BLaER1 treated with 17β-estradiol and CSF1 and Interleukin-3, amounts not matched to agents 10 nM and 100 nM (cell line): ENCODE results near the gene PHACTR3.
A peak's percentile ranks its signal among the peaks of the same experiment; 100 is the strongest.
"Not testable (repeated sequence)": the region's sequence is repeated elsewhere in the genome, so short reads cannot be mapped to it uniquely, and the experiment has no call there.

Experiments used
- H3K27ac ChIP-seq, 11 experiments: shearing (Covaris generic); formaldehyde crosslinking; 2 replicates each; pipeline ENCODE4 v1.8.1; 2022
- H3K27me3 ChIP-seq, 11 experiments: shearing (Covaris generic); formaldehyde crosslinking; 2 replicates each; pipeline ENCODE4 v1.8.1; 2022
- H3K36me3 ChIP-seq, 11 experiments: shearing (Covaris generic); formaldehyde crosslinking; 2 replicates each; pipeline ENCODE4 v1.8.1; 2022
- H3K4me1 ChIP-seq, 10 experiments: shearing (Covaris generic); formaldehyde crosslinking; 2 replicates each; pipeline ENCODE4 v1.8.1; 2022
- H3K4me2 ChIP-seq, 11 experiments: shearing (Covaris generic); formaldehyde crosslinking; 2 replicates each; pipeline ENCODE4 v1.8.1; 2022
- H3K4me3 ChIP-seq, 10 experiments: shearing (Covaris generic); formaldehyde crosslinking; 2 replicates each; pipeline ENCODE4 v1.8.1; 2022
- H3K9ac ChIP-seq, 11 experiments: shearing (Covaris generic); formaldehyde crosslinking; 2 replicates each; pipeline ENCODE4 v1.8.1; 2022
- H3K9me3 ChIP-seq, 11 experiments: shearing (Covaris generic); formaldehyde crosslinking; replicated peaks in 1 of 11; 2 replicates each; pipeline ENCODE4 v1.8.1; 2022
- H4K20me1 ChIP-seq, 11 experiments: shearing (Covaris generic); formaldehyde crosslinking; 2 replicates each; pipeline ENCODE4 v1.8.1; 2022
- Cebpa-rat ChIP-seq, 11 experiments: shearing (Covaris generic); IDR thresholded peaks; 2 replicates each; pipeline ENCODE4 v1.8.1; 2022

The PHACTR3 gene

DNA sequence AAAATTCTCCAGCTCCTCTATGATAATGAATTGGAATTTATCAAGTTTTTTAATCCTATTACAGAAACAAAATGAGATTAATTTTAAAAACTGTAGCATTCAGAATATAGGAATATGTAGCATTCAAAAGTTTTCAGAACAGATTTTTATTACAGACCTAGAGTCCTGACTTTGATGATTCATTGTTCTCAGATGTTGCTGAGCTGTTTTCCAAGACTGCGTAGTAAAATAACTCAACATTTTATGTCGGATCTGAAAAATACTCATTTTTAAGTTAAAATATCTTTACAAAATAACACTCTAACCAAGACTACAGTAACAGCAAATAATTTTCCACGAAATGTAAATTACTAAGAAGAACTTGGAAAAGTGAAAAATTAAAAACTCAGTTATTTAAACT, 262.0 kb downstream of the PHACTR3 start:
- Histone ChIP-seq H3K9me3 (no peaks in the 10 kb centered on the region), H3K9ac (no peak overlapping the region), H4K20me1 (peaks cover 0 to 4% (median 0%) of the 10 kb centered on the region in 11 experiments; a peak in 1 of 22 replicates), H3K4me1 (peaks cover 0 to 4% (median 0%) of the 10 kb centered on the region in 10 experiments; a peak in 1 of 20 replicates), H3K36me3 (peaks cover 0 to 82% (median 72%) of the 10 kb centered on the region in 11 experiments; a peak in 16 of 22 replicates), H3K27me3 (no peaks in the 10 kb centered on the region), H3K27ac (no peak overlapping the region), H3K4me2 (no peak overlapping the region), H3K4me3 (no peak overlapping the region)
- TF ChIP-seq Cebpa-rat (IDR thresholded peaks at IDR 0.05): no peak

DNA sequence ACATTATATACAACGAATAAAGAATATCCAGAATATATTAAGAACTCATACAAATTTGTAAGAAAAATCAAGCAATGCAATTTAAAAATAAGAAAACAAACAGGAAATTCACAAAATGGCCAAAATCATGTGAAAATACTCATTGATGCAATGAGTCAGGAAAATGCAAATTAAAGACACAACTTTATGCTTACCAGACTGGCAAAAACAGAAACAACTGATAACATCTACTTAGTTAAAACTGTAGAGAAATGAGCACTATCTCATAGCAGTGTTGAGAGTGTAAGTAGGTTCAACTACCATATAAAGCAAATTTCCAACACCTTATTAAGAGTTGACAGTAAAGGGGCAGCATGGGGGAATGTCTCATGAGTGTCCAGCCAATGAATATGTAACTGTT, 266.8 kb downstream of the PHACTR3 start:
- Histone ChIP-seq H3K4me2 (no peak overlapping the region), H3K27me3 (no peaks in the 10 kb centered on the region), H3K9ac (no peak overlapping the region), H4K20me1 (no peaks in the 10 kb centered on the region), H3K36me3 (peaks cover 0 to 87% (median 71%) of the 10 kb centered on the region in 11 experiments; a peak in 15 of 22 replicates), H3K9me3 (no peaks in the 10 kb centered on the region), H3K4me3 (no peak overlapping the region), H3K27ac (no peak overlapping the region), H3K4me1 (peaks cover 0 to 7% (median 0%) of the 10 kb centered on the region in 10 experiments; a peak in 2 of 20 replicates)
- TF ChIP-seq Cebpa-rat (IDR thresholded peaks at IDR 0.05): no peak

DNA sequence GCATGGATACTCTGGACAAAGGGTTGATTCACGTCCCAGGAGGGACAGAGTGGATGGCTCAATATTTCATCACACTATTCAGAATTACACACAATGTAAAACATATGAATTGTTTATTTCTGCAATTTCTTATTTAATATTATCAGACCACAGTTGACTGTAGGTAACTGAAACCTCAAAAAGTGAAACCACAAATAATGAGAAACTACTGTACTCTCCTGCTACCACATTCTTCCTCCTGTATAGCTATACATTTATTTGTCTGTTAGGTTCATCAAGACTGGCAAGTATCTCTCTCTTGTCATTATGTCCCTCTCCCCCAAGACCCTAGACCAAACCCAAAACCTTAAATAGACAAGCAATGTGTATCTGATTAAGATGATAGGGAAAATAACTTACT, 269.1 kb downstream of the PHACTR3 start:
- no peak for TF ChIP-seq Cebpa-rat (IDR thresholded peaks at IDR 0.05)
- no peak overlapping the region for H3K27ac ChIP-seq
- no peaks in the 10 kb centered on the region for H3K27me3 ChIP-seq
- peaks cover 0 to 7% (median 0%) of the 10 kb centered on the region in 10 experiments; a peak in 2 of 20 replicates for H3K4me1 ChIP-seq
- no peak overlapping the region for H3K4me2 ChIP-seq
- peaks cover 0 to 97% (median 75%) of the 10 kb centered on the region in 11 experiments; a peak in 16 of 22 replicates for H3K36me3 ChIP-seq
- H3K4me3 ChIP-seq: no peak overlapping the region
- no peaks in the 10 kb centered on the region for H4K20me1 ChIP-seq
- no peaks in the 10 kb centered on the region for H3K9me3 ChIP-seq
- H3K9ac ChIP-seq: no peak overlapping the region

DNA sequence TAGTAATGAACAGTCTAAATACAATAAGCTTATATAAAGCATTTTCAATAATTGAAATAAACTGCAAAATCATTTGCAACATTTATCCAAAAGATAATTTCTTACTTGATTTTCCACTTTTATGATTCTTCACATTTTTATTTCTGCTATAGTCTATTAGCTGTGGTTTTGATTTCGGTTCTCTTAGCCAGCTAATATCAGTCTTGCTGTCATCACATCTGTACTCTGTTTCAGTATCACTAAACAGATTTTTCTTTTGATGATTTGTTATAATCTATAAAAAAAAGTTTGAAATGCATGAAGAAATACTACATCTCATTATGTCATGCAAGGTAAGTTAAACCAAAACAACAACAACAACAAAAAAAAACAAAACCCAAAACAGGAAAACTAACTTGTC, 275.9 kb downstream of the PHACTR3 start:
- no peak for TF ChIP-seq Cebpa-rat (IDR thresholded peaks at IDR 0.05)
- H3K27me3 ChIP-seq: no peaks in the 10 kb centered on the region
- H3K4me1 ChIP-seq: no peaks in the 10 kb centered on the region
- H3K27ac ChIP-seq: no peak overlapping the region
- H3K4me3 ChIP-seq: no peak overlapping the region
- H3K9ac ChIP-seq: no peak overlapping the region
- peaks cover 0 to 94% (median 65%) of the 10 kb centered on the region in 11 experiments; a peak in 15 of 22 replicates for H3K36me3 ChIP-seq
- H4K20me1 ChIP-seq: no peaks in the 10 kb centered on the region
- H3K9me3 ChIP-seq: no peaks in the 10 kb centered on the region
- H3K4me2 ChIP-seq: no peak overlapping the region

DNA sequence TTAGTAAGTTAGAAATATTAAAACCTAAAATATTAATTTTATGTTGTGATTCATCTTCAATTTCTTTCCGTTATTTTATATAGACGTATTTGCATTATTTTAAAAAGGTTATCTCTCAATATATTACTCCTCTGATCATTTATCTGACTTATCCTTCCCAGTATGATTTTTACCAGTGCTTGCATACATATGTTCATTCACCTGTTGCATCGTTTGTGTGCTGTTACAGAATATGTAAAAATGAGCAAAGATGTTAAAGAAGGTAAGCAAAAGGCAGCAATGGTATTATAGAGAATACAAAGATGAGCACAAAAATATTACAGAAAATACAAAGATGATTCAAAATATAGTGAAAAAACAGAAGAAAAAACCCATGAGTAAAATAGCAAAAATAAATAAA, 280.2 kb downstream of the PHACTR3 start:
- Histone ChIP-seq H3K27me3 (no peaks in the 10 kb centered on the region), H3K4me3 (no peak overlapping the region), H4K20me1 (no peaks in the 10 kb centered on the region), H3K9ac (no peak overlapping the region), H3K4me2 (no peak overlapping the region), H3K36me3 (peaks cover 0 to 90% (median 54%) of the 10 kb centered on the region in 11 experiments; a peak in 14 of 22 replicates), H3K4me1 (no peaks in the 10 kb centered on the region), H3K27ac (no peak overlapping the region), H3K9me3 (no peaks in the 10 kb centered on the region)
- TF ChIP-seq Cebpa-rat (IDR thresholded peaks at IDR 0.05): no peak

DNA sequence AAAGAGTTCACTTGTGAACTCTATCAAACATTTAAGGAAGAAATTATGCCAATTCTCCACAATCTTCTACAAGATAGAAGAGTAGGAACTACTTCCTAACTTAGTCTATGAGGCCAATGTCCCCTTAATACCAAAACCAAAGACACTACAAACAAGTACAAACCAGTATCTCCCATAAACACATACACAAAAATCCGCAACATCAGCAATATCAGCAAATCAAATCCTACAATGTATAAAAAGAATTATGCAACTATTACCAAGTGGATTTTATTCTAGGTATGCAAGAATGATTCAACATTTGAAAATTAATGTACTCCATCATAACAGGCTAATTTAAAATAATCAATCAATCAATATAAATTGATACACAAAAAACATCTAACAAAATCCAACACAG, 283.7 kb downstream of the PHACTR3 start:
- H3K4me3 ChIP-seq: no peak overlapping the region
- no peaks in the 10 kb centered on the region for H3K27me3 ChIP-seq
- peaks cover 0 to 14% (median 3%) of the 10 kb centered on the region in 10 experiments; a peak in 7 of 20 replicates for H3K4me1 ChIP-seq
- no peaks in the 10 kb centered on the region for H3K9me3 ChIP-seq
- H3K27ac ChIP-seq: no peak overlapping the region
- H3K9ac ChIP-seq: no peak overlapping the region
- no peak overlapping the region for H3K4me2 ChIP-seq
- H4K20me1 ChIP-seq: peaks cover 0 to 9% (median 0%) of the 10 kb centered on the region in 11 experiments; a peak in 1 of 22 replicates
- H3K36me3 ChIP-seq: peaks cover 0 to 77% (median 47%) of the 10 kb centered on the region in 11 experiments; a peak in 14 of 22 replicates
- no peak for TF ChIP-seq Cebpa-rat (IDR thresholded peaks at IDR 0.05)

DNA sequence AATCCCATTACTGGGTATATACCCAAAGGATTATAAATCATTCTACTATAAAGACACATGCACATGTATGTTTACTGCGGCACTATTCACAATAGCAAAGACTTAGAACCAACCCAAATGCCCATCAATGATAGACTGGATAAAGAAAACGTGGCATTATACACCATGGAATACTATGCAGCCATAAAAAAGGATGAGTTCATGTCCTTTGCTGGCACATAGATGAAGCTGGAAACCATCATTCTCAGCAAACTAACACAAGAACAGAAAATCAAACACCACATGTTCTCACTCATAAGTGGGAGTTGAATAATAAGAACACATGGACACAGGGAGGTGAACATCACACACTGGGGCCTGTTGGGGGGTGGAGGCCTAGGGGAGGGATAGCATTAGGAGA, 285.7 kb downstream of the PHACTR3 start:
- H3K4me3 ChIP-seq, H4K20me1 ChIP-seq, H3K9ac ChIP-seq, H3K4me2 ChIP-seq, H3K27me3 ChIP-seq, H3K9me3 ChIP-seq, H3K27ac ChIP-seq: not testable (repeated sequence)
- Histone ChIP-seq H3K36me3 (peaks cover 0 to 78% (median 49%) of the 10 kb centered on the region in 11 experiments; a peak in 14 of 22 replicates), H3K4me1 (peaks cover 0 to 14% (median 3%) of the 10 kb centered on the region in 10 experiments; a peak in 7 of 20 replicates)

DNA sequence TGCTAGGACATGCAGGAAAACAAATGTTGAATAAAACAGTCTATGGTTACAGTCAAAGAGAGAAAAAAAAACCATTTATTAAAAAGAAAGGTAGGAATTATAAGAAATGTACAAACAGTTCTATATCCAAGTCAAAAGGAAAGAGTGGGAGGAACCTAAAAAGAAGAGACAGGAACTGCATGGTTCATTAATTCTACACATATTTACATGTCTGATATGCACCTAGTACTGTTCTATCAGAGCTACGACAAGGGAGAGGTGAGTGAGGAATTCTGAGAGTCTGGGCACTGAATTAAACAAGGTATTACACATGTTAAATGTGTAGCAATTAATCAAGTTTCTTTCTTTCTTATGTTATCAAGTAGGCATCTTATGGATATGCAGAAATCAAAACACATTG, 287.2 kb downstream of the PHACTR3 start:
- Histone ChIP-seq H3K4me2 (peak overlapping the region in 2 of 11 experiments; percentile 6 to 29; a peak in 2 of 22 replicates), H3K36me3 (peaks cover 0 to 78% (median 50%) of the 10 kb centered on the region in 11 experiments; a peak in 13 of 22 replicates)

DNA sequence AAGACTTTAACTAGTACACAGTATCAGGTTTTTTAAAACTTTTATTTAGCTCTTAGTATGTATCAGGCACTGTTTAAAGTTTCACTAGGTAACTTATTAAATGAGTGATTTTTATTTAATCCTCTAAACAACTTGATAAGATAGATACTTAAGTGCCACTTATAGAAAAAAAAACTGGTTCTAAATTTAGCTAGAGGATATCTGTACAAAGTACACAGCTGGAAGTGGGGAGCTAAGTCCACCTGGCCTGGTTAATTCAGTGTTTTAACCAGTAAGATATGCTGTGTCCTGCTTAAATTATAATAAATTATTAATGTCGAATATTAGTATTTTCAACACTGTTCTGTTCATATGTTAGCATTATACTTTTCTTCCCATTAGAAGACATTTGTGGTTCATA, 291.6 kb downstream of the PHACTR3 start:
- Histone ChIP-seq H3K9ac (no peak overlapping the region), H3K4me3 (no peak overlapping the region), H3K4me1 (peaks cover 0 to 13% (median 3%) of the 10 kb centered on the region in 10 experiments; a peak in 7 of 20 replicates), H3K27ac (no peak overlapping the region), H3K36me3 (peaks cover 0 to 64% (median 38%) of the 10 kb centered on the region in 11 experiments; a peak in 14 of 22 replicates), H3K4me2 (no peak overlapping the region), H4K20me1 (peaks cover 0 to 3% (median 0%) of the 10 kb centered on the region in 11 experiments; a peak in 1 of 22 replicates), H3K9me3 (peaks cover 0 to 3% (median 0%) of the 10 kb centered on the region in 11 experiments; a peak in 1 of 22 replicates), H3K27me3 (no peaks in the 10 kb centered on the region)
- no peak for TF ChIP-seq Cebpa-rat (IDR thresholded peaks at IDR 0.05)

More for the DNA sequence above, 287.2 kb downstream of the PHACTR3 start:
- no peak overlapping the region for H3K27ac ChIP-seq
- TF ChIP-seq Cebpa-rat (IDR thresholded peaks at IDR 0.05): no peak
- no peaks in the 10 kb centered on the region for H3K27me3 ChIP-seq
- H3K9me3 ChIP-seq: no peaks in the 10 kb centered on the region
- H3K4me1 ChIP-seq: peaks cover 0 to 14% (median 3%) of the 10 kb centered on the region in 10 experiments; a peak in 7 of 20 replicates
- peaks cover 0 to 9% (median 0%) of the 10 kb centered on the region in 11 experiments; a peak in 1 of 22 replicates for H4K20me1 ChIP-seq
- H3K9ac ChIP-seq: no peak overlapping the region
- H3K4me3 ChIP-seq: no peak overlapping the region
